Measurements from ENCODE around the gene TRAF5. TPM values are rescaled to one million over a fixed set of nuclear protein-coding genes. Genes with fewer than 3 reads are reported as not detected.

TRAF5 gene
- total RNA-seq, 1 donor from 2014 or later: 4.5 TPM

- no peak overlapping the region for H3K27ac Mint-ChIP-seq
- H3K9me3 Mint-ChIP-seq (ENCODE audit: low read depth): no peaks in the 10 kb centered on the region
- H3K4me3 Mint-ChIP-seq (ENCODE audit: low read depth): no peak overlapping the region
- no peak for DNase-seq (ENCODE audit: low spot score, unreplicated experiment)
- H3K36me3 Mint-ChIP-seq (ENCODE audit: insufficient read depth): no peaks in the 10 kb centered on the region
- TF ChIP-seq CTCF (IDR thresholded peaks at IDR 0.05; ENCODE audit: unreplicated experiment): no peak
- no peaks in the 10 kb centered on the region for H3K27me3 Mint-ChIP-seq
- peaks cover 7% of the 10 kb centered on the region for H3K4me1 Mint-ChIP-seq (ENCODE audit: low read depth)
Observed at GRCh38 chr1:211369640-211370039, 43.0 kb downstream of the TRAF5 start.

DNA sequence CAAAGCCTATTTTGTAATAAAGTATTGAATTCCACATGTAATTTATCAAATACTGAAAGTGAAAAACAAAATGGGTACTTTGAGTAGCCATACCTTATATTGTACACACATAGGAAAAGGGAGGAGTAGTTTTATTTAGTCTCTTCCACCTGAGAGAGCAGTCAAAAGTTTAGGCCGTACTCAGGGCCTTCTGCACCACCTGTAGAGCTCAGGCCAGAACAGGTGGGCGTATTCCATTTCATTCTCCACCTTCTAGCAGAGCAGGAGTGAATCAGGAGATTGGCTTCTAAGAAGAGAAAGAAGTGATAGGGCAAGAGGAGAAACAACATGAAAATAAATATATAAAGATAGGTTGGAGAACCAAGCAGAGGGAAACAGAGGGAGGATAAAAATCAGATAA lies 44.0 kb downstream of the TRAF5 start:
- H3K27ac Mint-ChIP-seq: no peak overlapping the region
- no peaks in the 10 kb centered on the region for H3K27me3 Mint-ChIP-seq
- no peak for TF ChIP-seq CTCF (IDR thresholded peaks at IDR 0.05; ENCODE audit: unreplicated experiment)
- H3K9me3 Mint-ChIP-seq (ENCODE audit: low read depth): no peaks in the 10 kb centered on the region
- peaks cover 16% of the 10 kb centered on the region for H3K4me1 Mint-ChIP-seq (ENCODE audit: low read depth)
- H3K36me3 Mint-ChIP-seq (ENCODE audit: insufficient read depth): no peaks in the 10 kb centered on the region
- H3K4me3 Mint-ChIP-seq (ENCODE audit: low read depth): no peak overlapping the region
- no peak for DNase-seq (ENCODE audit: low spot score, unreplicated experiment)

GRCh38 chr1:211371406-211372105 lies 44.9 kb downstream of the TRAF5 start:
- Mint-ChIP-seq H3K27ac (no peak overlapping the region), H3K27me3 (no peaks in the 10 kb centered on the region), H3K36me3 (ENCODE audit: insufficient read depth) (no peaks in the 10 kb centered on the region), H3K9me3 (ENCODE audit: low read depth) (no peaks in the 10 kb centered on the region), H3K4me1 (ENCODE audit: low read depth) (peaks cover 18% of the 10 kb centered on the region), H3K4me3 (ENCODE audit: low read depth) (no peak overlapping the region)
- DNase-seq (ENCODE audit: low spot score, unreplicated experiment): no peak
- TF ChIP-seq CTCF (IDR thresholded peaks at IDR 0.05; ENCODE audit: unreplicated experiment): no peak

DNA sequence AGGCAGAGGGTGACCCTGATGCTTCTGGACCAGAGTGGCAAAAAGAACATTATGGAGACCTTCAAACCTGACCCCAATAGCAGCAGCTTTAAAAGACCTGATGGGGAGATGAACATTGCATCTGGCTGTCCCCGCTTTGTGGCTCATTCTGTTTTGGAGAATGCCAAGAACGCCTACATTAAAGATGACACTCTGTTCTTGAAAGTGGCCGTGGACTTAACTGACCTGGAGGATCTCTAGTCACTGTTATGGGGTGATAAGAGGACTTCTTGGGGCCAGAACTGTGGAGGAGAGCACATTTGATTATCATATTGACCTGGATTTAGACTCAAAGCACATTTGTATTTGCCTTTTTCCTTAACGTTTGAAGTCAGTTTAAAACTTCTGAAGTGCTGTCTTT lies 45.8 kb downstream of the TRAF5 start:
- H3K9me3 Mint-ChIP-seq (ENCODE audit: low read depth): no peaks in the 10 kb centered on the region
- H3K4me1 Mint-ChIP-seq (ENCODE audit: low read depth): peaks cover 18% of the 10 kb centered on the region
- no peak for TF ChIP-seq CTCF (IDR thresholded peaks at IDR 0.05; ENCODE audit: unreplicated experiment)
- DNase-seq (ENCODE audit: low spot score, unreplicated experiment): no peak
- no peaks in the 10 kb centered on the region for H3K27me3 Mint-ChIP-seq
- no peaks in the 10 kb centered on the region for H3K36me3 Mint-ChIP-seq (ENCODE audit: insufficient read depth)
- H3K27ac Mint-ChIP-seq: peak overlapping the region; percentile 37
- no peak overlapping the region for H3K4me3 Mint-ChIP-seq (ENCODE audit: low read depth)

DNA sequence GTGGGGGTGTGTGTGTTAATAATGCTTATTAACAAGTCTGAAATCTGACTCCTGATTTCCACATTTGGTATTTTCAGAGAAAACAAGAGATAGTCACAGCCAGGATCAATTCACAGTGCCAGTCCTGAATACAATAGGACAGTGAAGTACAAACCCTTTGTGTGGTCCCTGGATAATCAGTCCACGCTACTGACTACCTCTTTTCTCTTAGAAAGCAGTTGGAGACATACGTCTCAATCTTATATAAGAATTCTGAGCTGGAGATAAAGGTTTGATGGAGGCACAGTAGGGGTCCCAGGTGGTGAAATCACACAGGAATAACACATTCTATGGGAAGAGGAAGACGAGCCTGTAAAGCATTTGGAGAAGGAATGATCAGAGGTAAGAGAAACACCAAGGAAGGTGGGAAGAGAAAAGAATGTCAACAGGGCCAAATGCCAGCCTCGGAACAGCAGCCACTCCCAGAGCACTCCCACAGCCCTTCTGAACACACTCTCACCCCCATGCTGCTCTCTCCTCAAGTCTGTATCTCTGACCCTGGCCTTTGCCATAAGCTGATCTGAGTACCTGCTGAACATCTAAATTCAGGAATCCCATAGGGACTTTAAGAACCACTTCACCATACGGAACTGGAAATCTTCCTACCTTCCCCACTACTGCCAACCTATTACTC lies 48.6 kb downstream of the TRAF5 start:
- no peak for DNase-seq (ENCODE audit: low spot score, unreplicated experiment)
- H3K9me3 Mint-ChIP-seq (ENCODE audit: low read depth): no peaks in the 10 kb centered on the region
- peaks cover 18% of the 10 kb centered on the region for H3K4me1 Mint-ChIP-seq (ENCODE audit: low read depth)
- H3K36me3 Mint-ChIP-seq (ENCODE audit: insufficient read depth): no peaks in the 10 kb centered on the region
- no peak for TF ChIP-seq CTCF (IDR thresholded peaks at IDR 0.05; ENCODE audit: unreplicated experiment)
- H3K27me3 Mint-ChIP-seq: no peaks in the 10 kb centered on the region
- peak overlapping the region; percentile 14 for H3K27ac Mint-ChIP-seq
- no peak overlapping the region for H3K4me3 Mint-ChIP-seq (ENCODE audit: low read depth)

Data from progenitor cell of endocrine pancreas (in vitro differentiated cells).